Left ventricle myocardium inferior (tissue), 1 donor: ENCODE measurements around the gene PPP2R5A. TPM values are rescaled to one million over a fixed set of nuclear protein-coding genes. Genes with fewer than 3 reads are reported as not detected.
"Not testable (repeated sequence)": the region's sequence is repeated elsewhere in the genome, so short reads cannot be mapped to it uniquely, and the experiment has no call there.

Experiments
- DNase-seq: peaks from one replicate; pipeline ENCODE4 v3.0.0-alpha.2; 2020
- H3K27ac ChIP-seq: fragments of 200-600 bp; replicated peaks from 2 replicates; pipeline ENCODE4 v1.8.0; 2021
- H3K27me3 ChIP-seq: fragments of 200-600 bp; 2 replicates; pipeline ENCODE4 v1.8.0; 2021; ENCODE audit warnings: low read depth
- H3K36me3 ChIP-seq: fragments of 200-600 bp; 2 replicates; pipeline ENCODE4 v1.8.0; 2021
- H3K4me1 ChIP-seq: fragments of 200-600 bp; 2 replicates; pipeline ENCODE4 v1.8.0; 2021
- H3K4me3 ChIP-seq: fragments of 200-600 bp; 2 replicates; pipeline ENCODE4 v1.8.0; 2021; ENCODE audit warnings: mild to moderate bottlenecking, moderate library complexity
- H3K9me3 ChIP-seq: fragments of 200-600 bp; replicated peaks from 2 replicates; pipeline ENCODE4 v1.8.0; 2021
- intact Hi-C: fragments of 100-400 bp; cut with micrococcal nuclease; formaldehyde crosslinking; loops from one replicate; pipeline ENCODE4 v1.11.0; 2022
- total RNA-seq: library from RNA; stranded (reverse); fragmentation: NEBNext Ultra II Directional; extraction: Animal tissue kit (Norgen Biotek cat#: 25700); gene quantifications from one replicate; pipeline ENCODE4 v1.2.1, GENCODE V29; 2021
- TF ChIP-seq, protein P1 (sequence below): fragments of 200-600 bp; IDR thresholded peaks from 2 replicates; pipeline ENCODE4 v1.8.0; 2021; ENCODE audit warnings: antibody characterized with exemption, mild to moderate bottlenecking, borderline replicate concordance
- donor health status: DM: no; HTN: yes; CAD: no; lungs with severe emphysema.

PPP2R5A gene
- total RNA-seq, 1 donor from 2014 or later = 69.3 TPM

DNA sequence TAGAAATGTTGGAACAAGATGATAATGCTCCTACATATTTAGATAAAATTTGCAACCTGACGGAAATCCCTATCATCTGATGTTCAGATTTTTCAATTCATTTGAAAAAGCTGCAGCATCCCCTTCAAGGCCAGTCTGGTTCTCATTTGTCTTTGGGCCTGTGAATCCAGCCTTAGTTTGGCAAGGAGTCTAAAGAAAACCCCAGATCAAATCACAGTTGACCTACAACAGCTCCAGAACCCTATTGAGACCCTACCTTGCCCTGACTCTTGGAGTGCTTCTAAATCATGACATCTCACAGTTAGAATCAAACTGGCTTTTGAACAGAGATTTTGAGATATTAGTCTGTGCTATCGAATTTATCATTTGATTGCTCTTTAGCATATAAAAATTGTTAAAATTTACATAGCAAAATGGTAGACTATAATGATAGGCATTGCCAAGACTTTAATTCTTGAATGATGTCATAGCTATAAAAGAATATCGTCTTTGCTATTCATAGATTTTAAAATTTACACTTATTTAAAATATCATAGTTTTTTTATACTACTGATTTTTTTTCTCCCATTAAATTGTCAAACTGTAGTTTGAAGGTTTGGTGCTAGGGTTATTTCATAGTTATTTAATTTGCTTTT, 2.2 kb downstream of the PPP2R5A start:
- H3K4me3 ChIP-seq = peak overlapping the region; percentile 94
- H3K27ac ChIP-seq = peak overlapping the region; percentile 99
- no peak for DNase-seq
- no peaks in the 10 kb centered on the region for H3K36me3 ChIP-seq
- peaks cover 76% of the 10 kb centered on the region for H3K4me1 ChIP-seq
- intact Hi-C loops = loop anchor here (10.0 kb wide), 1 partner anchor 123 kb away; no protein-coding TSS in a partner anchor
- H3K27me3 ChIP-seq = no peaks in the 10 kb centered on the region
- TF ChIP-seq, protein P1, sequence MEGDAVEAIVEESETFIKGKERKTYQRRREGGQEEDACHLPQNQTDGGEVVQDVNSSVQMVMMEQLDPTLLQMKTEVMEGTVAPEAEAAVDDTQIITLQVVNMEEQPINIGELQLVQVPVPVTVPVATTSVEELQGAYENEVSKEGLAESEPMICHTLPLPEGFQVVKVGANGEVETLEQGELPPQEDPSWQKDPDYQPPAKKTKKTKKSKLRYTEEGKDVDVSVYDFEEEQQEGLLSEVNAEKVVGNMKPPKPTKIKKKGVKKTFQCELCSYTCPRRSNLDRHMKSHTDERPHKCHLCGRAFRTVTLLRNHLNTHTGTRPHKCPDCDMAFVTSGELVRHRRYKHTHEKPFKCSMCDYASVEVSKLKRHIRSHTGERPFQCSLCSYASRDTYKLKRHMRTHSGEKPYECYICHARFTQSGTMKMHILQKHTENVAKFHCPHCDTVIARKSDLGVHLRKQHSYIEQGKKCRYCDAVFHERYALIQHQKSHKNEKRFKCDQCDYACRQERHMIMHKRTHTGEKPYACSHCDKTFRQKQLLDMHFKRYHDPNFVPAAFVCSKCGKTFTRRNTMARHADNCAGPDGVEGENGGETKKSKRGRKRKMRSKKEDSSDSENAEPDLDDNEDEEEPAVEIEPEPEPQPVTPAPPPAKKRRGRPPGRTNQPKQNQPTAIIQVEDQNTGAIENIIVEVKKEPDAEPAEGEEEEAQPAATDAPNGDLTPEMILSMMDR = no peak
- H3K9me3 ChIP-seq = no peaks in the 10 kb centered on the region

DNA sequence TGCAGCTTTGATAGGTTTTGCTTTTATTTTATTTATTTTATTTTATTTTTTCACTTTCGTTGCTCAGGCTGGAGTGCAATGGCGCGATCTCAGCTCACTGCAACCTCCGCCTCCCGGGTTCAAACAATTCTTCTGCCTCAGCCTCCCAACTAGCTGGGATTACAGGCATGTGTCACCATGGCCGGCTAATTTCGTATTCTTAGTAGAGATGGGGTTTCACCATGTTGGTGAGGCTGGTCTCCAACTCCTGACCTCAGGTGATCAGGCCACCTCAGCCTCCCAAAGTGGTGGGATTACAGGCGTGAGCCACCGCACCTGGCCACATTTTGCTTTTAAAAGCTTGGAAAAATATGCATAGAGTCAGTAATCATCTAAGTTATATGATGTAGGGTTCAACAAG, 2.8 kb downstream of the PPP2R5A start:
- H3K9me3 ChIP-seq, DNase-seq, H3K27me3 ChIP-seq, H3K36me3 ChIP-seq: not testable (repeated sequence)
- Histone ChIP-seq H3K4me1 (peaks cover 83% of the 10 kb centered on the region), H3K4me3 (peak overlapping the region; percentile 94), H3K27ac (peak overlapping the region; percentile 99)
- intact Hi-C loops = loop anchor here (10.0 kb wide), 1 partner anchor 123 kb away; no protein-coding TSS in a partner anchor

DNA sequence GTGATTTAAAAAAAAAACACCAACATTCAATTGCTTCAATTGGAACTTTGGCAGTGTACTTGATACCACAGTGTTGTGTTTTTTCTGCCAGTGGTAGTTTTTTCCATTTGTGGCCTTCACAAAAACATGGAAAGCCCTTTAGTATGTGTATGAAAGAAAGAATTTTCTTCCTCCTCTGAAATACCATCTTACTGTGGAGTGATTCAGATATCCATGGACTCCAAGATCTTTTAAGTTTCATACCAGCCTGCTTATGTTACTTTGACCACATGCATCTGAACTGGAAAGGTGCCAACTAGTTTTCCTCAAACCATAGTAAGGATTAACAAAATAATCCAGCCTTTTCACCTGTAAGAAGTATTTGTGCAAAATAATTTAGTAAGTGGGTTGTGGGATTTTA, 3.4 kb downstream of the PPP2R5A start:
- Histone ChIP-seq H3K9me3 (no peaks in the 10 kb centered on the region), H3K27me3 (no peaks in the 10 kb centered on the region), H3K36me3 (no peaks in the 10 kb centered on the region), H3K4me3 (peak overlapping the region; percentile 94), H3K27ac (peak overlapping the region; percentile 99), H3K4me1 (peaks cover 89% of the 10 kb centered on the region)
- intact Hi-C loops = loop anchor here (10.0 kb wide), 1 partner anchor 124 kb away; no protein-coding TSS in a partner anchor
- TF ChIP-seq, protein P1 = no peak
- DNase-seq = no peak

DNA sequence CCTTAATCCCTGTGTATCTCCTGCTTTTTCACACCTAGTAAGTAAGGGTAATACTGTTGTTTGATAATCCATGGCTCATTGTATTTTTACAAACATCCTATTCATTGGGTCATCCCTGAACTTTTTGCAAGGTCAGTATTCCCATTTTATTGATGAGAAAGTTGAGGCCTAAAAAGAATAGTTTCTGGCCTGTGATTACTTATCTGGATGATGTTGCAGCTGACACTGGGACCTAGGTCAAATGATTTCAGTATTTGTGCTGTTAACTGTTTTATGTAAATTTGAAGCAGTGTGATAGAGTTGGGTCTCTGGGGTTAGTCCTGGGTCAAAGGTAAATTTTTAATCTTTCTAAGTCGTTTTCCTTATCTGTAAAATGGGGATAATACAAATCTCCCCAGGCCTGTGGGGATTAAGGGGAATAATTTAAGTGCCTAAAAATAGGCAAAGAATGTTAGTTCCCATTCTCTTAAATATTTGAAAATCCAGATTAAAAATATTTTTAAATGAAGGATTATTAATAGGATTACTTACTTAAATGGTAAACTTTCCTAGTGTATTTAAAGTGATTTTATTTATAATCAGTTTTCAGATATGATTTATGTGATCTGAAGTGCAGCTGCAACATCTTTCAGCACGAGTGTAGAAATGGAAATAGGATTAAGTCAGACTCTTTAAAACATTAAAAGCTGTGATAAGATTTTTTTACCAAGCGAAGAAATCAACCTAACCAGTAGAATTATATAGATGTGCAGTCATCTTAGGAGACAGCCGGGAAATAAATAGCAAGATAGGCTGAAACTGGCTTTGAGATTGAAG, 4.3 kb downstream of the PPP2R5A start:
- H3K27me3 ChIP-seq = no peaks in the 10 kb centered on the region
- H3K27ac ChIP-seq = no peak overlapping the region
- intact Hi-C loops = loop anchor here (2.0 to 10.0 kb wide), 2 partner anchors 125 to 219 kb away; no protein-coding TSS in a partner anchor
- DNase-seq = no peak
- H3K4me1 ChIP-seq = peaks cover 93% of the 10 kb centered on the region
- no peaks in the 10 kb centered on the region for H3K36me3 ChIP-seq
- H3K4me3 ChIP-seq = peak overlapping the region; percentile 94
- H3K9me3 ChIP-seq = no peaks in the 10 kb centered on the region
- TF ChIP-seq, protein P1 = no peak

DNA sequence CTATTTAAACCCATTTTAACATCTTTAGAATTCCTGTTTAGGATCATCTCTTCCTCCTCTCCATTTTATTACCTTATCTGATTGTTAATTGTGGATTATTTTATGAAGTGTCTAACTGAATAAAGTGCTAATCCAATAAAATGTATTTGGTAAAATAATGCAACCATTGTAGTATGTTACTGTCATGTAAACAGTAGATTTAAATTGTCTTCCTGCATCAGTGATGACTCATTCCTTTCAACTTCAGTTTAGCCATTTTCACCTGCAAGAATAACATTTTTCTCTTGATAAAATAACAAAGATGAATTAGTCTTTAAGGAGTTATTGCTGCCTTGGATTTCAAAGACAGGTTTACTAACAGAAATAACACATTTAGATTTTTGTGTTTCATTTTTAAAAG, 5.4 kb downstream of the PPP2R5A start:
- Histone ChIP-seq H3K9me3 (no peaks in the 10 kb centered on the region), H3K4me3 (peak overlapping the region; percentile 94), H3K27me3 (no peaks in the 10 kb centered on the region), H3K36me3 (no peaks in the 10 kb centered on the region), H3K4me1 (peaks cover 98% of the 10 kb centered on the region), H3K27ac (peak overlapping the region; percentile 42)
- no peak for DNase-seq
- TF ChIP-seq, protein P1 = no peak
- intact Hi-C loops = loop anchor here (2.0 kb wide), 1 partner anchor 220 kb away; no protein-coding TSS in a partner anchor
